NCI-H524 treated with DMSO at 0.1 percent for 48 hours (cell line): Measurements from ENCODE around the gene RANBP6.
"Not testable (repeated sequence)": the region's sequence is repeated elsewhere in the genome, so short reads cannot be mapped to it uniquely, and the experiment has no call there.

ENCODE experiments used
- DNase-seq: peaks from one replicate; lab custom pipeline; 2025; lab: John Stamatoyannopoulos, UW

The RANBP6 gene

GRCh38 chr9:6015278-6016157 is at the start of gene RANBP6:
Gene RANBP6, minus strand, starts transcription at chr9:6015624. Its CDS starts 17 bp downstream, at chr9:6015607.
- peak; percentile 10 for DNase-seq

GRCh38 chr9:6063146-6063545 is 47.7 kb upstream of the RANBP6 start:
- DNase-seq = not testable (repeated sequence)

GRCh38 chr9:6055666-6056065 is 40.2 kb upstream of the RANBP6 start:
- no peak for DNase-seq

GRCh38 chr9:6055216-6055615 is 39.8 kb upstream of the RANBP6 start:
- DNase-seq = no peak

- DNase-seq = peak; percentile 19
These were observed 39.1 kb upstream of the RANBP6 start for GRCh38 chr9:6054280-6055099.

GRCh38 chr9:6052293-6052919 is 37.0 kb upstream of the RANBP6 start:
- DNase-seq = no peak

- DNase-seq = no peak
These were observed 36.1 kb upstream of the RANBP6 start for GRCh38 chr9:6051511-6051950.

- DNase-seq = no peak
These were observed 34.4 kb upstream of the RANBP6 start for GRCh38 chr9:6049798-6050197.

- DNase-seq = no peak
These were observed 32.6 kb upstream of the RANBP6 start for GRCh38 chr9:6048039-6048438.

- no peak for DNase-seq
These were observed 31.6 kb upstream of the RANBP6 start for GRCh38 chr9:6047020-6047419.

GRCh38 chr9:6045364-6045763 is 29.9 kb upstream of the RANBP6 start:
- DNase-seq = no peak

GRCh38 chr9:6040077-6040476 is 24.7 kb upstream of the RANBP6 start:
- no peak for DNase-seq

- DNase-seq = no peak
These were observed 21.0 kb upstream of the RANBP6 start for GRCh38 chr9:6036391-6036790.

GRCh38 chr9:6034954-6035353 is 19.5 kb upstream of the RANBP6 start:
- no peak for DNase-seq

- no peak for DNase-seq
These were observed 14.3 kb upstream of the RANBP6 start for GRCh38 chr9:6029604-6030274.

GRCh38 chr9:6024035-6024554 is 8.7 kb upstream of the RANBP6 start:
- peak; percentile 7 for DNase-seq

GRCh38 chr9:6016975-6017374 is 1.6 kb upstream of the RANBP6 start:
- not testable (repeated sequence) for DNase-seq

GRCh38 chr9:6014670-6015270 is 654 bp downstream of the RANBP6 start:
- no peak for DNase-seq

GRCh38 chr9:6008169-6008979 is 7.0 kb downstream of the RANBP6 start:
- peak; percentile 94 for DNase-seq

- peak; percentile 36 for DNase-seq
These were observed 7.7 kb downstream of the RANBP6 start for GRCh38 chr9:6007770-6008168.
